ENCODE data around the gene KDM4C.

The KDM4C gene

DNA sequence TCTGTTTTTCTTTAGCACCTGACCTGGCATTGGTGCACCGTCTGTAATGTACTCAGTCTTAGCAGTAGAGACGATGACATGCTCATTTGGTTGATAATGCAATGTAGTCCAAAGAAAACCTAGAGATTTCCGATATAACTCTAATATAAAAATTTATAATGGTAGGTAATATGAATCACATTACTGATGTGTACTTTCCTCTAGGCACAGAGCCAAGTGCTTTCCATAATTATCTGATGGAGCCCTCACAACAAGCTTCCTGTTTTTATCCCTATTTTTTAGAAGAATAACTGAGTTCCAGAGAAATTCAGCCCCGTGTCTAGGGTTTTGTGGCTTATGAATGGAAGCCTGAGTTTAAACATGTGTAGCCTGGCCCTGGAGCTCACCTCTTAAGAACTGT, 53.7 kb downstream of the KDM4C start:
- DNase-seq, result no peak

DNA sequence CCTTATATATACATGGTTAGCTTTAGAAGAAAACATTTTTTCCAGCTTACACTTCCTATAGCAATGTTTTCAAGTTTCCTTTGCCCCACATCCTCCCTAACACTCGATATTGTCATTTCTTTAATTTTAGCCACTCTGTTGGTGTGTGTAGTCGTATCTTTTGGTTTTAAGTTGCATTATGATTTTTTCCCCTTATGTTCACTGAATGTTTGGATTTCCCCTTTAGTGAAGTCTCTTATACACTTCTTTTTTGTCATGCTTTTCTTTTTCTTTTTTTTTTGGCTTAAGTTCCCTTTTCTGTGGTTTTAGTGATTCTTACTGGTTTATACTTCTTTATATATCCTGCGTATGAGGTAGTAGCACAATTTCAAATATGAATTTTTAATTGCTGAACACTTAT, 58.8 kb downstream of the KDM4C start:
- DNase-seq, result no peak

- DNase-seq, result no peak
These were observed 60.6 kb downstream of the KDM4C start for GRCh38 chr9:6818292-6818922.

- no peak for DNase-seq
These were observed 61.3 kb downstream of the KDM4C start for GRCh38 chr9:6819112-6819511.

DNA sequence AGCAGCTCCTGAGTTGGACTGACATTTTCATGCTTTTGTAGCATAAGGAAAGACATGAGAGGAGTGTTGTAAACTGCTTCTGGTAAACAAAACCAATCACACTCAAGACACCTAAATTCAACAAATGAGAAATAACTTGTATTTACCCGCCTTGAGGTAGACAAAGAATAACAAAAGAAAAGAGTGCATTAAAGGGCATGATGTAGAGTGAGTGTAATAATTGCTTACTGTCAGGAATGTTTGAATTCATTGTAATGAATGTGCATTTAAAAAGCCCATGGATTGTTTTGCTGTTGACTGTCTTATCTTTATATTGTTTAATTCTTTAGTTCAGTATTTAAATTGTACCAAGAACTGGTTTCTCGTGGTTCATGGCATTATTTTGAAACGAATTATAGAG, 61.8 kb downstream of the KDM4C start:
- no peak for DNase-seq

DNA sequence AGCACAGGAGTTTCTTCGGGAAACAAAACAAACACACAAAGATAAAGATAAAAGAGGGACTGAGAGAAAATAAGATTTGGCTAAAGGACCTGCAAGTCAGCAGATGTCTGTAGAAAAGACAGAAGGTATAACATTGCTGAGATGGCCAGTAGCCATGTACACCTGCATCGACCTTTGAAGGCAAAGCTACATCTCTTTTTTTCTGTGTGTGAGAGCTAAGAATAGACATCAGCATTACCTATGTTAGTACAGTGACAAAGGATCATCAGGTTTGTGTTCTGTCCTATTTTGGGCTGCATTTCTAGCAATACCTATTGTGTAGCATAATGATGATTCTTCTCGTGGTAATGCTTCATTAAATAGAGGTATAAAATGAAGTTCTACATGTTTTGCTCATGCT, 64.9 kb downstream of the KDM4C start:
- no peak for DNase-seq

DNA sequence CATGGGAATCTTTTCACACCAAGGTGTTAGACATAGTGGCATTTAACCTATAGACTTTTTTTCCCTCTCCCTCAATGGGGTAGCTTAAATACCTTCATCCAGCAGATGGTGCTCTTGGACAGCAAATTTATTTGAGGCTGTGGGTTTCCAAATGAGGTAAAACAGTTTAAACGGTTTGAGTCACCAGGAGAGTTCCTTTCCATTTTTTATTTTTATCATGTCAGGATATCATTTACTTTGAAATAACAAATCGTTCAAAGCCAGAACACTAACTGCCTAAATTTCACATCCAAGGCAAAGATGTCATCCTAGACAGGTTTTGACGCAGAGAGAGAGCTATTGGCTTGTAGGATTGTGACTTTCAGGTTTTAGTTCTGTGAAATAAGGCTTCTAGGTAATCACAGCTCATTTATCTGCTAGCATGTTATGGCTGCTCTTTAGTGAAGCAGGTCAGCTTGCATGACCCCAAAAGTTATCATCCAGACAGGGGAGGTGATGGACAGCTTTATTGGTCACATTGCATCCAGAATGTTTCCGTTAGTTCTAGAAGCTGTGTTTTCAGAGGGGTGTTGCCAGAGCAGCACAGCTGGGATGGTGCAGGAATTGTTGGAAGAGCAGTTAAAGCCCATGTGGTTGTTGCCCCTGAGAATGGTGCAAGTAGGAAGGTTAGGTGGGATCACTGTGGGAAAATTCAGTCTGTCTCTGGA, 69.8 kb downstream of the KDM4C start:
- DNase-seq, result peak; percentile 24

DNA sequence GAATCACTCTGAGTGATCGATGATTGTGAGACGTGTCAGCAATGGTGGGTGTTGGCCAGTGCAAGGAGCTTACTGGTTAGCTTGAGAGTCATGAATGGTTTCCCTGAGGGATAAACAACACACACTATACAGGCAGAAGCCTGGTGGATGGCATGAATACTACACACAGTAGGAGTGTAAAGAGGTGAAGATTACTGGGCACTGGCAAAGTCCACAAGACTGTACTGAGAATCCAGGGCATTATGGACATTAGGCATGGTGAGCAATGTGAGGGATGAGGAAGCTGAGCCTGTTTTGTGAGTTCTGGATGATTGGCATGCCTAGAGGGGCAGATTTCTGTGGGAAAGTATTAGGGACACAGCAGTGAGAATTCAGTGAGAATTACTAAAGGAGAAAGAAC, 71.3 kb downstream of the KDM4C start:
- DNase-seq, result no peak

GRCh38 chr9:6829536-6829935, 71.8 kb downstream of the KDM4C start:
- no peak for DNase-seq

- DNase-seq, result no peak
These were observed 75.9 kb downstream of the KDM4C start for GRCh38 chr9:6833518-6834192.

DNA sequence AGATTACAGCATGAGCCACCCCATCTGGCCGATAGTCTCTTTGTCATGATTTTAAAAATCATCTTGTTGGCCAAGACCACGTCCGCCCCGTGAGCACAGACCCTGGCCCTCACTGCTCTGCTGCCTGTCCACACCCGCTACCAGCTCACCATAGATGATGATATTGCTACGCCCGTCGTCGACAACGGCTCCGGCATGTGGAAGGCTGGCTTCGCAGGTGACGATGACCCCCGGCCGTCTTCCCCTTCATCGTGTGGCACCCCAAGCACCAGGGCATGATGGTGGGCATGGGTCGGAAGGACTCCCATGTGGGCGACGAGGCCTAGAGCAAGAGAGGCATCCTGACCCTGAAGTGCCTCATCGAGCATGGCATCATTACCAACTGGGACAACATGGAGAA, 76.5 kb downstream of the KDM4C start:
- no peak for DNase-seq

DNA sequence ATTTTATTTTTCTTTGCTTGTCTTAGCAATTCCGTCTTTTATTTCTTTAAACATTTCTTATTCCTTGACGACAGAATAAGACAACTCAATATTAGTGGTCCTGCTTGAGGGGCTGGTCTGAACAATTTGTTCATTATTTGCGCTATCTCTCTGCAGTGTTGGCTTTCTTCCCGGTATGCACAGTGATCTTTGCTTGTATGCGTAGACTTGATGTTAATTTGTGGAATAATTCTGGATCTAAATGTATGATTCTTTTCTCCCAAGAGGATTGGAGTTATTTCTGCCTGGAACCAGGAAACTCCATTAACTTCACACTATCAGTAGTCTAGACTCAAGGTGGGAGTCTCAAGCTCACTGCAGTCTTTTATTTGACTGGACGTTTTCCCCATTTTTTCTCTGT, 80.4 kb downstream of the KDM4C start:
- no peak for DNase-seq

- DNase-seq, result no peak
These were observed 84.8 kb downstream of the KDM4C start for GRCh38 chr9:6842584-6842947.

GRCh38 chr9:6843742-6844141, 86.0 kb downstream of the KDM4C start:
- DNase-seq, result no peak

DNA sequence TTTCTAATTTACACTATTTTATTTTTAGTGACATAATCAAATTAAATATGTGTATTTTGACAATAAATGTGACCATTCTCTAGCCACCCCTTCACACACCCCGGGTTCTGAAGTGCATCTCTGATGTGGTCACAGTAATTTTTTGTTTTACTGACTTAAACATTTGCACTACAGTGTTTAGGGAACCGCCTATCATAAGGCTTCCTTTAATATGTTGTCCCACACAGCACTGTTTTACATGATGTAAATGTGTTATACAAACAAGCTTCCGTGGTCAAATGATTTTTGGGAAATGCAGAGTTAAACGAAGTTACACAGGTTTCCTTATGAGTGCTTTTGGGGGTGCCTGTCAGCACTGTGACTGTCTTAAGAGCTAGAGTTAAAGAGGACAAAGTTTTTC, 86.5 kb downstream of the KDM4C start:
- no peak for DNase-seq

DNA sequence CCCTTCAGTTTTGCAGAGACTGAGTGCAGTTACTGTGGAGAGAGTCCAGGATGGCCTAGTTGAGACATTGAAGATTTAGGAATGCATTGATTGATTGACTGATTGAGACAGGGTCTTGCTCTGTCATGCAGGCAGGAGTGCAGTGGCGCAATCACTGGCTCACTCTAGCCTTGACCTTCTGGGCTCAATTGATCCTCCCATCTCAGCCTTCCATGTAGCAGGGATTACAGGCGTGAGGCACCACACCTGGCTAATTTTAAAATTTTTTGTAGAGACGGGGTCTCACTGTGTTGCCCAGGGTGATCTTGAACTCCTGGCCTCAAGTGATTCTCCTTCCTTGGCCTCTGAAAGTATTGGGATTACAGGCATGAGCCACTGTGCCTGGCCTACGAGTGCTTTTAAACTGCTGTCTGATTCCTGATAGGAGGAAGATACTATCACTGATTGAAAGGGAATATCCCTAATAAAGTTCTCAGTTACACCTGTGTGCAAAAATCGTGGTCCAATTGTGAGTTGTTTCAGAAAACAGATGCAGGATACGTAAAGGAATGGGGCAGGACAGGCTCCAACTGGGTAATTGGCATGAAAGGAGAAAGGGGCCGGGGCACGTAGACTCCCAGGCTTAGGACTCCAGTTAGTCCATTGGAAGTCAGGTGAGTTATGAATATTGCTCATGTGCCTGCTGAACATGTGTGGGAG, 87.5 kb downstream of the KDM4C start:
- DNase-seq, result no peak

DNA sequence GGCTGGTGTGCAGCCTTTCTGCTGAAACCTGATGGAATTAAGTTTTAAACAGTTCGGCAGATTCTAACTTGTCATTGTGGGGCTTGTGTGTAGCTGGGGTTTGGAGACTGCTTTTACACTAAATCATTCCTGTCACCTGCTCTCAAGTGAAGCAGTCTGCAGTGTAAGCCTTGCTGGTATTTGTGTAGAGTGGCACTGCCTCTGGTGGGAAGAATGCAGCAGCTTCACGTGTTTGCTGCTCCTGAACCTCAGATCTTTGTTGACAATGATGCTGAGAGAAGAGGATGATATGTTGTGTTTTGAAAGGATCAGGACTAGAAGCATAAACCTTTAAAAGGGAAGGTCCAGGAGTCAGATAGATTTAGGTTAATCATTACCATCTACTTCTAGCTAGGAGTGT, 88.1 kb downstream of the KDM4C start:
- no peak for DNase-seq

DNA sequence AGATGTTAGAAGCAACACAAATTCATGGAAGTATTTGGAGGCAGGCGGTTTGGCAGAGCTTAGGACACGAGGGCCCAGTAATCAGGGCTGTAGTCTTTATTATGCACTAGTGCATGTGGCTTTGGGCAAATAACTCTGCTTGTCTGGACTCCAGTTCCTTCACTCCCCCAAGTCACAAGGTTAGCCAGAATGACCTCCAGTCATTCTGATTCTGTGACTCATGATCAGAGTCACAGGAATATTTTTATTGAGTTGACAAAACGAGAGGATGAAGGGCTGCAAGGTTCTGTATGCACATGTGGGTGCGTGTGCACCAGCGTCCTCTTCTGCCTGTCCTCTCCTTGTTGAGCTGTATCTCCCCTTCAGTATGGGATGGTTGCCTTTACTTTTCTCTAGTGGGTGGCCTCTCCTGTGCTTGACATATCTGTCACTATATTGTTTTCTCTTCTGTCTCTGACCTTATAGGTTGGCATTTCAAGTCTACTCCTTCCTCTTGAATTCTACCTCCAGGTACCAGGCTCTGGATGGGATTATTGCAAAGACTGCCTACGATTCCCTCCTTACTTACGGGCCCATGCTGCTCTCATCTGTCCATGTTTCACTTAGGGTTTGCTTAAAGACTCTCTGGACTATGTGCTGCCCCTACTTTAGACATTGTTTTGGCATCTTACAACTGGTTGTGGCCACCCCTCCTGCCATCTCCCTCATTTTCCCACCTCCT, 94.6 kb downstream of the KDM4C start:
- no peak for DNase-seq

- DNase-seq, result no peak
These were observed 98.1 kb downstream of the KDM4C start for GRCh38 chr9:6855860-6856259.

- no peak for DNase-seq
These were observed 106.3 kb downstream of the KDM4C start for GRCh38 chr9:6864102-6864501.

GRCh38 chr9:6869081-6869948, 111.5 kb downstream of the KDM4C start:
- DNase-seq, result no peak

GRCh38 chr9:6870149-6870548, 112.4 kb downstream of the KDM4C start:
- DNase-seq, result no peak
